AG09319 (cell line): ENCODE measurements around the gene SORBS2.

ENCODE experiments used
- DNase-seq: peaks from one replicate; pipeline ENCODE4 v3.0.0-alpha.2; 2010; ENCODE audit warnings: low read depth; ENCODE audit errors: extremely low read depth
- TF ChIP-seq, protein P1 (sequence below): IDR thresholded peaks from 2 replicates; pipeline ENCODE4 v1.5.1; 2011; ENCODE audit warnings: low read depth, mild to moderate bottlenecking, inconsistent platforms, low read length, moderate library complexity

Gene SORBS2

DNA sequence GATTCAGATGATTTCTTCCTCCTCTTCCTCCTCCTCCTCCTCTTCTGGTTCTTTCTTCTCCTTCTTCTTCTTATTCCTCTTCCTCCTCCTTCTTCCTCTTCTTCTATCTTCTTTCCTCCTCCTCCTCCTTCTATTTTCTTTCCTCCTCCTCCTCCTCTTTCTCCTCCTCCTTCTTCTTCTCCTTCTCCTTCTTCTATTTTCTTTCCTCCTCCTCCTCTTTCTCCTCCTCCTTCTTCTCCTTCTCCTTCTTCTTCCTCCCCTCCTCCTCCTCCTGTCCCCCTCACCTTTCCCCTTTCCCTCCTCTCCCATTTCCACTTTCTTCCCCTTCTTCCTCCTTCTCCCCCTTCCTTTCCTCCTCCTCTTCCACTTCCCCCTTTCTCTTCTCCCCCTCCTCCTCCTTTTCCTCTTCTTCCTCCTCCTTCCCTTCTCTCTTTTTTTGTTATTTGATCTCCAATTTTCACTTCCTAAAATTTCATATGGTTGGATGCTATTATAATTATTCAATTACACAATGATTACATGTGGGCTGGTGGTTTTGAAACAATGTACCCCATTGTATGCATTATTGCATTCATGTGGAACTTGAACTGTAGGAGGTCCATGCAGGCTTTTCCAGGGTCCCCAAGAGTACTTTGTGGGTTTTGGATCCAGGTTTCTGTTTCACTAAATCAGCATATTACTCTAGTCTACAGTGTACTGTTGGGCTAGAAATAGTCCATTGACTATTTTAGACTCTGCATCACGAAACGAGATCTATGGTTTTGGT, 68.1 kb downstream of the SORBS2 start:
- no peak for DNase-seq
- TF ChIP-seq, protein P1, sequence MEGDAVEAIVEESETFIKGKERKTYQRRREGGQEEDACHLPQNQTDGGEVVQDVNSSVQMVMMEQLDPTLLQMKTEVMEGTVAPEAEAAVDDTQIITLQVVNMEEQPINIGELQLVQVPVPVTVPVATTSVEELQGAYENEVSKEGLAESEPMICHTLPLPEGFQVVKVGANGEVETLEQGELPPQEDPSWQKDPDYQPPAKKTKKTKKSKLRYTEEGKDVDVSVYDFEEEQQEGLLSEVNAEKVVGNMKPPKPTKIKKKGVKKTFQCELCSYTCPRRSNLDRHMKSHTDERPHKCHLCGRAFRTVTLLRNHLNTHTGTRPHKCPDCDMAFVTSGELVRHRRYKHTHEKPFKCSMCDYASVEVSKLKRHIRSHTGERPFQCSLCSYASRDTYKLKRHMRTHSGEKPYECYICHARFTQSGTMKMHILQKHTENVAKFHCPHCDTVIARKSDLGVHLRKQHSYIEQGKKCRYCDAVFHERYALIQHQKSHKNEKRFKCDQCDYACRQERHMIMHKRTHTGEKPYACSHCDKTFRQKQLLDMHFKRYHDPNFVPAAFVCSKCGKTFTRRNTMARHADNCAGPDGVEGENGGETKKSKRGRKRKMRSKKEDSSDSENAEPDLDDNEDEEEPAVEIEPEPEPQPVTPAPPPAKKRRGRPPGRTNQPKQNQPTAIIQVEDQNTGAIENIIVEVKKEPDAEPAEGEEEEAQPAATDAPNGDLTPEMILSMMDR: no peak

DNA sequence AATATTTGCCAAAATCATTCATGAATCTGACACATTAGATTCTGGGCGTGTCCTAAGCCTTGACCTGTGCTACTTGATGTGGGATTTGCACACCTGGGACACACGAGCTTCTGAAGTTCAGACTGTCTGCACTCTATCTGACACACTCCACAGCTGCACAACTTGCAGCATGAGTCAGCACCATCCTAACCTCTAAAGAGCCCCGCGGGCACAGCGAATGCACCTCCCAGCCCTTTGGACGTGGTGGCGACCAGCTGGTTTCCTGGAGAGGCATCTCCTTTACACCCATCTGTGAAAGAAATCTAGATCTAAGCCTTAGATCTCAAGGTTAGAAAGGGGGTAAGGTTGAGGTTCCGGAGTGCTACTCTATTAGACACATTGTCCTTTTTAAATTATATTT, 69.2 kb downstream of the SORBS2 start:
- DNase-seq: no peak
- TF ChIP-seq, protein P1: no peak

DNA sequence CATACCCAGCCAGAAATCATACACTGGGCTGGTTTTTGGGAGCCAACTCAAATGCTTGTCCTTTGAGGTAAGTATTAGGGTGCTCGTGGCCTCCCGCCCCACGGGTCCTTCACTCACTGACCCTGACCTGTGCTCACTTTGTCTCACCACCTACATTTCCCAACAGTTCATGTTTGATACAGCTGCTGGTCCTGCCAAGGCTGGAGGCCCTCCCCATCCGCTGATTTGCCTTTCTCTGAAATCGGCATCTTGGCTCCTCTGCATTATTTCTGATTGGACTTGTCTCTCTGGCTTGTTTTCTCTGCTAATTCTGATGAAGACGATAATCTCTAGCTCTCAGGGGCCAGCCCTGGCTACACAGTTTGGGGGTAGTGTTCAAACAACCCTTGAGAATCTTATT, 70.2 kb downstream of the SORBS2 start:
- no peak for DNase-seq
- TF ChIP-seq, protein P1: no peak

DNA sequence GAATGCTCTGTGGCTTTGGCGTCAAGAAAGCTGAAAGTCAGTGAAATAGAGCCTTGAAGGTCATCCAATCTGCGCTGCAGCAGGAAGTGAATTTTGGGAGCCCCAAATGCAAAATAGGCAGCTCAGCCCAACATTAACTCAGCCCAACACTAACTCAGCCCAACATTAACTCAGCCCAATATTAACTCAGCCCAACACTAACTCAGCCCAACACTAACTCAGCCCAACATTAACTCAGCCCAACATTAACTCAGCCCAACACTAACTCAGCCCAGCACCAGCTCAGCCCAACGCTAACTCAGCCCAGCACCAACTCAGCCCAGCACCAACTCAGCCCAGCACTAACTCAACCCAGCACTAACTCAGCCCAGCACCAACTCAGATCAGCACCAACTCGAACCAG, 71.5 kb downstream of the SORBS2 start:
- TF ChIP-seq, protein P1: no peak

DNA sequence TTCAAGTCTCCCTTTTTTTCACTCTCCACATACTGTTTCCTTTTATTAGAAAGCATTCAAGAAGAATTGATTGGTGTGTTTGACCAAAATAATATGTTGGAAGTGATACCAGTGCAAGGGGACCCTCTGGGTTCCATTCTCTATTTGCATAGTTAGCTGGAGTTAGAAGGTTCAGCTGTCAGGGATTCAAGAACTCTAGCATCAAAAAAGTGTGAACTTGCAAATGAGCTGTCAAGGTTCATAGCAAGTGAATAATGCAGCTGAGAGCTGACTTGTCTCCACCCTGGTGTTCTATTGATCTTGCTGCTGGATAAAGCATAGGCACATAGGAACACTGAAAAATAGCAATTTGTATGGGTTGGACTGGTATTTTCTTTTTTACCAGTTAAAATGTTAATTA, 73.2 kb downstream of the SORBS2 start:
- no peak for DNase-seq
- TF ChIP-seq, protein P1: no peak

More for the DNA sequence above, 71.5 kb downstream of the SORBS2 start:
- DNase-seq: no peak

DNA sequence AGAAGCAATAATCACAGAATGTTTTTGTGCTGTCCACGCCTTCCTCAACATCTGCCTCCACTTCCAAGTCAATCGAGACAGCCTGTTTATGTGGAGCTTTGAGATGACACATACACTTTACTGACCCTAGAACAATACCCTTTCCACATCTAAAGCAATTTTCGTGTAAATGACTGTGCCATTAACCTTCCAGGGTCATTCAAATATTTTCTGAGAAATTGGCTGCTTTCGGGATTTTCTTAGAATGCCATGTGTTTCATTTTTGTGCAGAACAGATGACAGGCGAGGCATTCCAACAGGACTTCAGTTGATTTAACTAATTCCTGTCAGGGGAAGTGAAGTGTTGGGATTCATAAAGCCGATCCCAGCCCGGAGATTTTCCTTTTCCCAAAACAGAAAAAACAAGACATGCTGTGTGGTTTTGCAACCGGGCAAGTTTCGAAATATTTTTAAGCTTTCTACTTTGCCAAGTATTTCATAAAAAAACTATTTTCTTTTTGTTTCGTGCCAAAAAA, 73.9 kb downstream of the SORBS2 start:
- DNase-seq: peak; percentile 79
- TF ChIP-seq, protein P1: no peak

DNA sequence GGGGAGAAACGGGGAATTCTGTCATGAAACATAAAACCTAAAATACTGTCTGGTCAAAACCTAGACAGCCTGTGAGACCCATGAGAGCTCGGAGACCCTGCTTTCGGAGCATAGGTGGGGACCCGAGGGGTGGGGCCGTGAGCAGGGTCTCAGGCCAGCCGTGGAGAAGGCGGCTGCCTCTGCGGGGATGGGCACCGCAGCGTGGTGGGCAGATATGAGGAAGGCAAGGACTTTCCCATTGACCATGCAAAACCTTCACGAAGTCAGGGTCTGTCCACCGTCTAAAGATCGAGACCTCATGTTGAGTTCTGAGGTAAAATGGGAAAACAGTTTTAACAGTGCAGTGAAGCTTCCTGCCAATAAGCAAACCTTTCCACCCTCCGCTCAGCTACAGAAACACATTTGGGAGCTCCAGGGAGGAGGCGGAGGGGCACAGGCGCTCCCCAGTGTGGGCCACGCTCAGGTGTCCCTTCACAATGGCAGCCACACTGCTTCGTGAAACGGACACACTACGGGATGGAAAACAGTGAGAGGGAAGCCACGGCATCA, 74.4 kb downstream of the SORBS2 start:
- TF ChIP-seq, protein P1: no peak
- DNase-seq: no peak
